Renal cortical epithelial cell (primary cell): ENCODE measurements around the gene PRDM7. TPM values are rescaled to one million over a fixed set of nuclear protein-coding genes. Genes with fewer than 3 reads are reported as not detected.
"Not testable (repeated sequence)": the region's sequence is repeated elsewhere in the genome, so short reads cannot be mapped to it uniquely, and the experiment has no call there.

Experiments used
- DNase-seq: peaks from one replicate; pipeline ENCODE4 v3.0.0-alpha.2; 2011; ENCODE audit warnings: low read depth
- total RNA-seq: library from RNA; depleted of rRNA; stranded (reverse); fragments of >200 nt; gene quantifications from 2 replicates; pipeline ENCODE4 v1.2.3, GENCODE V29; 2014

PRDM7 gene
- total RNA-seq, 1 donor from 2014 or later: not detected

DNA sequence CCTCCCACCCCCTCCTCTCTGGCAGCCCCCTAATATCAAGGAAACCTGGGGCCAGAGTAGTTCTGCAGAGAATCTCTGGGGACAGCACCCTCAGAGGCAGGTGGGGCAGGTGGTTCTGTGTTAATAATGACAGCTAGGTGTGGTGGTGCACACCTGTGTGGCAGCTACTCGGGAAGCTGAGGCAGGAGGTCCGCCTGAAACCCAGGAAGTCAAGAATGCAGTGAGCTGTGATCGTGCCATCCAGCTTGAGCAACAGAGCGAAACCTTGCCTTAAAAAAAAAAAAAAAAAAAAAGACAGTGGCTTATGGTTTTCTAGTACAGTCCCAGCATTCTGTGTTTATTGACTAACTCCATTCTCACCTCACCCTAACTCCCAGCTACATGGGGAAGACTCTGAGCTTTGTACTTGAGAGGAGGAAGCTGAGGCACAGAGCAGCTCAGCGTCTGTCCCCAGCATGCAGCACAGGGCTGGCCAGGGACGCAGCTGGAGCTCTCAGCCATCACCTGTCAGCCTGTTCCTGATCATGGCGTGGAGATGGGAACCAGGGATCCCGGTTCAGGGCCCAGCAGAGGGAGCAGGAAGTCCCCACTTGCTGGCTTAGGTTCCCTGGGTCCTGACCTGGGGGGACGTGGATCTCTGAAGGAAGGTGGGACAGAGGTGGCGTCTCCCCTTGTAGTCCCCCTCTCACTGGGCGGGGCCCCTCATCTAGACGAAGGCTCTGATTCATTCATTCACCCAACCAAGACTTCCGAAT, 64.0 kb downstream of the PRDM7 start:
- peak; percentile 13 for DNase-seq

DNA sequence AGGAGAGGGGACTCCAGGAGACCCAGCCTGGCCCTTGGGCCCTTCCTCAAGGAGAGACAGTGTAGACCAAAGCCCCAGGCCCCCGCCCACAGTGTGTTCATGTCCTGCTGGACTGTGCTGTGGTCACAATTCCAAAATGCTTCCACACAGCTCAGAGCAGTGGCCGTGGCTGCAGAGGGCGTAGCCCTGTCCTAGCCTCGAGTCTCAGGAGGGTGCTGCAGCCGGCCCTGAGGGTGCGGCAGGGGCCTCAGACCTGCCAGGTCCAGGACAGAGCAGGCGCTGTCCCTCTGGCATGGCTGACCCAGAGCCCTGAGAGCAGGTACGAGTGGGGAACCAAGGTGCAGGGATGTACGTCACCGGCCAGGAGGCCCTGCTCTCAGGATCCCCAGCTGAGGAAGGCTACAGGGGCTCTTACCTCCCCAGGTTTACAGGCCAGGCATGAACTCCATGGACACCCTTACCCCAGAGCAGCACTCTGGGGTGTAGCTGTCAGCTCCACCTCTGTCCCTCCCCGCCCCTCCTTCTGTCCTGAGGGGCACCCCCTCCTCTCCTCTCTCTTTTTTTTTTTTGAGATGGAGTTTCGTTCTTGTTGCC, 65.1 kb downstream of the PRDM7 start:
- no peak for DNase-seq

DNA sequence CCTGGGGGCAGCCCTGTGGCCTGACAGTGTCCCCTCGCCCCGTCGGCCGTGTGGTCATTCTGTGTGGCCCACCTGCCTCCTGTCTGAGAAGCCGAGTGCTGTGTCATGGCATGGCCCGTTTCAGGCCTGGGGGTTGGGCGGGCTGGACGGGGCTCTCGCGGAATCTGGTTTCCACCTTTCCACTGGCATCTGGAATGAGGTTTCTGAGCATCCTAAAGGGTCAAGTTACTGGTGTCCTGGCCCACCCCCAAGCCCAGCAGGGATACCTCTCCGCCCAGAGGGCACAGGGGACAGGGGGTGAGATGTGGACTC, 65.7 kb downstream of the PRDM7 start:
- DNase-seq: no peak

DNA sequence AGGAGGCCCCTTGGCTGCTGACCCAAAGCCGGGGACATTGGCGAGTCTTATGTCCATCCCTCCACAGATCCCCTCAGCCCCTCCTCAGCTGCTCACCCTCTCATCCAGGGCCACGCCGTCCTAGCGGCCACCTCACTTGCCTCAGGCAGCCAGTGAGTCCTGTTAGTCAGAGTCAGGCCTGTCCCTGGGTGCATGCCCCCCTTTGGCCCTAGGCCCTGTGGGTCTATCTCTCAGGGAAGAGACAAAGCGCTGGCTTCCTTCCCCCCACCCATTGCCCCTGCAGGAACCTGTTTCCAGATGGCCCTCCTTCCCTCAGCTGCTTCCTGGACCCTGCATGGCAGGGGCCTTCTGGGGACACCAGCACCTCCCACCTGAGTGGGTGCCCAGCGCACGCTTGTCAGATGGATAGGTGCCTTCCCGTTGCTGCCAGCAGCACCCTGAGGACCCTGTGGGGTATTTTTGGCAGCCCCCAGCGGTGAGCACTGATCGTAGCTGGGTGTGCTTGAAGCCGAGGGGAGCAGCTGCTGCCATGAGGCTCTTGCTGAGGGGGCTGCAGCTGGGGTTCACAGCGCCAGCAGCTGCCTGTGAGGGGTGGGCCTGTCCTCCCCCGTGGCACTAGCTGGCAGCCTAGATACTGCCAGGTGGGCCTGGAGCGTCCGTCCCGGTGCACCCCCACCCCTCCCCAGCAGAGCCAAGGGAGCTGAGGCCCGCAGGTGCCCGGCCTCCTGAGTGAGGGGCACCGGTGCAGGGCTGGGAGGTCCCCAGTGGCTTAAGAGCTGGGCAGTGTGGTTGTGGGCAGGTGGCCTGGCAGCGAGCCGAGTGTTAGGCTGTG, 66.2 kb downstream of the PRDM7 start:
- DNase-seq: no peak

DNA sequence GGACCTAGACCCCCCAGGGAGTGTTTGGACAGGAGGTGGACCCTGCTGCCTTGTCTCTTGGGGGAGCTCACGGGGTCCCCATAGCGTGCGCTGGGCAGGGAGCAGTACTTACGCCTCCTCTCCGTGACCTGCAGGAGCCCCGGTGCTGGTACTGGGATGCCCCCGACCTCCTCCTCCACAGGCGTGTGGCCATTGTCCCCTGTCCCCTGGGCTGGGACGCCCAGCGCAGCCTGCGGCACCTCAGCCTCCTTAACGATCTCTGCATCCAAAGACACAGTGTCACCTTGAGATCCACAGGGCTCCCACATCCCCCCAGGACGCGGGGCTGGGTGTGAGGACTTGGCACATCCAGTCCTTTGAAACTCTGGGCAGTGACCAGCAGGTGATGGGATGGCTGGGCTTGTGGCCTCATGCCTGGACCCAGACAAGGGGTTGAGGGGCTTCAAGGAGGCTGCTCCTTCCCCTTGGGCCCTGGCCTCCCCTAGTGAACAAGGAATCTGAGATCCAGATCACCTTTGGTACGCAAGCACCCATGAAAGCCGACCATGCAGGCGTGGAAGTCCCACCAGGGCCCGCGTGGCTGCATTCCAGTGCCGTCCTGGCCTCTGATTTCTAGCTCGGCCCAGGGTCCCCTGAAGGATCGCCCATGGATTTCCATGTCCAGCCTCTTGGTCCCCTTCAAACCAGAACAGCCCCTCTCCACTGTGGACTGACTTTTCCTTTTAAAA, 67.8 kb downstream of the PRDM7 start:
- DNase-seq: no peak

DNA sequence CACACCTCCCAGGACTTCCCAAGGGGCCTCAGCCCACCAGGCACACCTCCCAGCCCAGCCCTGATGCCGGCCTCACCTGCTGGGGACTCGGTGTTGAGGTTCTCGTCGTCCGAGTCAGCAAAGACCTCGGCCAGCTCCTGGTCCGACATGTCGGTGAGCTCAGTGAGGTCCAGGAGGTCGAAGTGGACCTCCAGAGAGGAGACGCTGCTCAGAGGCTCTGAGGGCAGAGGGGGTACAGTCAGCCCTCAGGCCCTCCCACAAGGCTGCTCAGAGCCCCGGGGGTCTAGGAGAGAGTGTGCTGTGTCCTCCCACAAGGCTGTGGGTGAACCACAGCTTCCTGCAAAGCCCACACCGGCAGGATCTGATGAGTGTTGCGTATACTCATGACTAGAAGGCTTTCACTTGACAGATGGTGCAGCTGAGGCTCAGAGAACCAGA, 68.4 kb downstream of the PRDM7 start:
- no peak for DNase-seq

DNA sequence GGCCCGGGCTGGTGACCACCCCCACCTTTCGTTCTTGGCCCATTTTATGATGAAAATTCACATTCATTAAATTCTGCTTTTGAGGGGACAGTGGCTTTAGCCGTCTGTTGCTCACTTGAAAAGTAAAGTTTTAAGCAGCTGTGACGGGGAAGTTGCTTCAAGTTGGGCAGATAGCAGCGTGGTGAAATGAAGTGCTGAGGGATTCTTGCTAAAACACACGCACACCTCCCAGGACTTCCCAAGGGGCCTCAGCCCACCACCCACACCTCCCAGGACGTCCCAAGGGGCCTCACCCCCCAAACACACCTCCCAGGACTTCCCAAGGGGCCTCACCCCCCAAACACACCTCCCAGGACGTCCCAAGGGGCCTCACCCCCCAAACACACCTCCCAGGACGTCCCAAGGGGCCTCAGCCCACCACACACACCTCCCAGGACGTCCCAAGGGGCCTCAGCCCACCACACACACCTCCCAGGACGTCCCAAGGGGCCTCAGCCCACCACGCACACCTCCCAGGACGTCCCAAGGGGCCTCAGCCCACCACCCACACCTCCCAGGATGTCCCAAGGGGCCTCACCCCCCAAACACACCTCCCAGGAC, 69.4 kb downstream of the PRDM7 start:
- DNase-seq: not testable (repeated sequence)

DNA sequence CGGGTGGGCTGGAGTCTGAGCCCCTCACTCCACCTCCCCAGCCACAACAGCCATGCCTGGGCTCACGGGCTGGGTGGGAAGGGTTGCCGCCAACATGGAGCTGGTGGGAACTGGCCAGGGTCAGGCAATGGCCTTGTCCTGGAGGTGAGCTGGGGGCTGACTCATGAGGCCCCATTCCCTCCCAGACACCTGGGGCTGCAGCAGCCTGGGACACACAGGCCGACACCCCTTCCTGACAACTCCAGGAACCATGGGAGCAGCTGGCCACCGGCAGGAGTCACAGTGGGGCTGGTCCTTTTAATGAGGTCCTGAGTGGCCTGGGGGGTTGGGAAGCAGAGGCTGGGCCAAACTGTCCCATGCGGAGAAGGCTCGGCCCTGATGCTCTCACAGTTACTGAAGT, 70.1 kb downstream of the PRDM7 start:
- DNase-seq: no peak

Other genes starting within 250 kb of the PRDM7 start
- gene SPIRE2, start 248.9 kb downstream of the PRDM7 start, total RNA-seq: 1.4 and 6.0 TPM in 2 replicates
- 155 and 178 TPM in 2 replicates for gene TCF25, start 203.7 kb downstream of the PRDM7 start, total RNA-seq
- gene MC1R, start 158.5 kb downstream of the PRDM7 start, total RNA-seq: 2.3 and 9.3 TPM in 2 replicates
- 368 and 1,261 TPM in 2 replicates for gene TUBB3, start 154.0 kb downstream of the PRDM7 start, total RNA-seq
- gene DEF8, start 128.6 kb downstream of the PRDM7 start, total RNA-seq: 84.7 and 105 TPM in 2 replicates
- gene DBNDD1, start 57.9 kb downstream of the PRDM7 start, total RNA-seq: 14.4 and 24.2 TPM in 2 replicates